NCI-H524 (cell line): ENCODE results near the gene PON3.
A peak's percentile ranks its signal among the peaks of the same experiment; 100 is the strongest.
"Not testable (repeated sequence)": the region's sequence is repeated elsewhere in the genome, so short reads cannot be mapped to it uniquely, and the experiment has no call there.

Experiments
- DNase-seq, 2 experiments: peaks; one replicate each; lab custom pipeline; 2025; lab: John Stamatoyannopoulos, UW

The PON3 gene

DNA sequence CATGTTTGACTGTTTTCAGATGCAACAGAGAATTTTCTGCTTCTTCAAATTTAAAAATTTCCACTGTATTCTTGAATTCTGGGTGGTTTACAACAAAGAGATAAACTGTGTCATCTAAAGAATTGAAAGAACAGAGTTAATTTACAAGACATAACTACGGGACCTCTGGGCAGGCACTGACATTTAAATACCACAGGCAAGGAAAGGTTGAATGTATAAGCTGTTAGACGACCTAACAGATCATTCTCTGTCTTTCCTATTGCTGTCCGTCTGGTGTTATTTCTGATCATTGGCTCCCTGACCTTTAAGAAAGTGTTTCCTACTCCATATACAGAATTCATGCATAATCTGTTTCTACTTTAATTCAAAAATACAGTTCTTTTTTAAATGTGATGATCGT, 15.5 kb upstream of the PON3 start:
- DNase-seq, result no peak

DNA sequence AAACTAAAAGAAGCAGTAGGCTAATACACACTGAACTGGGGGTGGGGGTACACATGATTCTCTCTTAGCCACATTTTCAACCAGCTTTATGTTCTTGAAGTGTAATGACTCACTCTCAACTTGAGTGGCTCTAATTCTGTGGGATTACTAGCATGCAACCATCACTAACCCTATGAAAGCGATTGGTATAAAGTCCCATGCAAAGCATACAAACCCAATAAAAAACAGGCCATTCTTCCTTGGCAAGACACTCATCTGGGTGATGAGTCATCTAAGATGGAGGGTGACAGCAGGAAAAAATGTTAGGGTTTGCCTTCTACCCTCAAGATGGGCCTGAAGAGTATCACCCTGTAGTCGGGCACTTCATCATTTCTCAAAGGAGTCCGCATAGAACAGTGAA, 14.9 kb upstream of the PON3 start:
- peak in 1 of 2 experiments; percentile 42 for DNase-seq

DNA sequence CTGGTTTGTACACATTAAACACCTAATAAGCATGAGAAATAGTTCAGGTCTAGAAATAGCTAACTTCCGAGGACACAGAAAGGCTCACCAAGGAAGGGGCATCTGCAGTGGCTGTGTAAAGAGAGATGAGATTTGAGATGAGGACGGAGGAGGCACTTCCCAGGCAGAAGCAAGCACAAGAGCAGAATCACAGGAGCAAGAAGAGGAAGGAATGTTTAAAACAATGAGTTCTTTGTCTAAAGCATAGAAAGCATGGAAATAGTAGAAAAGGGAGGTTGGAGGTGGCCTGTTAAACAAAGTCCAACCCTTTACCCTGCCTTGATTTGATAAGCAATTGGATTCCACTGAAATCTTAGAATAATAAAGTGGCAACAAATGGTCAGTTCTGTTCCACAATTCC, 11.6 kb upstream of the PON3 start:
- no peak for DNase-seq

DNA sequence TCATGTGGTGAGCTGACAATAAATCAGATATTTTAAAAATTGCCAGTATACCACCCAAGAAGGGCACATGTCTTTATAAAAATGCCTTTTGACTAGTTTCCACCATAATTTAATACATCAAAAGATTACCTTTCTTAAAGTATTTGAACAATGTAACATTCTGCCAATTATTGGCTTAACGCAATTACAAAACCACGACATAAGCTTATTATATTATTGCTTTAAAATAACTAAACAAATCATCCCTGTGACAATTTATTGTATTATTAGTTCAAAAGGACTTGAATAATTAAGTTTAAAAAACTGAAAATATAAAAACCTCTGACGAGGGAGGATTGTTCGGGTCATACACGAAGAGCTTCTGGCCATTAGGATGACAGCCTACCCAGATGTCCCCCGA, 9.6 kb upstream of the PON3 start:
- no peak for DNase-seq

DNA sequence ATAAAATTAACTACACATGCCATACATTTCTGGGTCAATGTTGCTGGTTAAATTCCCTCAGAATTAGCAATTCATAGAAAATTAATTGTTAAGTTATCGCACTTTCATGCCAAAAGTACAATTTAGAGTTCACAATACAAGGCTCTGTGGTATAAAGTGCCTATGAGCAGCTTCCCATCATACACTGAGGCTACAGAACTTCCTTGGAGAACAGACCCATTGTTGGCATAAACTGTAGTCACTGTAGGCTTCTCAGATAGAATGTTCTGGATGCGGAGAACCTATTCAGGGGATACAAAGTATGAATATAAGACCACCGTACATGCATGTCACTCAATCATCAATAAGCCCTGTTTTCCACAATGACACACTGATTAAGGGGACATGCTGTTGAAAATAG, 9.0 kb upstream of the PON3 start:
- no peak for DNase-seq

DNA sequence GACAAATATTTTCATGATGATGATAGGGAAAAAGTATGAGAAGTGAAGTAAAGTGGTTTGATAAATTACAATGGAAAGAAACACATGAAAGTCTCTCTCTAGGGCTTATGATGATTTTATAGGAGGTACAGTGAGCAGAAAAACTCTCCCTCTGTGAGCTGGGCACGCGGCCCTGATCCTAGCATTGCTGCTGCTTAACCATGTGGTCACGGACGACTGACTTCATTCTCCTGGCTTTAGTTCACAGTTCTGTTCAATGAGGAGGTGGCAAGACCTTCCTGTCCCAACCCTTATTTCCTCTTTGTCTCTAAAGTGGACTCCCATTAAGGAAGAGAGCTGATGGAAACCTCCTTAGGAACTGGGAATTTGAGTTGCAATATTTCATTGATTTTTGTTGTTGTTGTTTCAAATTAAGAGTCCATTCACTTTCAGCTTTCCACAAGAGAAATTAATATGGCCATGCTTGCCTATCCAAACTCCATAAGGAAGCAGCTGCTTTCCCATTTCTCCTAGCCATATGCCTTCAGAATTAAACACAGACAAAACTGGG, 8.2 kb upstream of the PON3 start:
- no peak for DNase-seq

DNA sequence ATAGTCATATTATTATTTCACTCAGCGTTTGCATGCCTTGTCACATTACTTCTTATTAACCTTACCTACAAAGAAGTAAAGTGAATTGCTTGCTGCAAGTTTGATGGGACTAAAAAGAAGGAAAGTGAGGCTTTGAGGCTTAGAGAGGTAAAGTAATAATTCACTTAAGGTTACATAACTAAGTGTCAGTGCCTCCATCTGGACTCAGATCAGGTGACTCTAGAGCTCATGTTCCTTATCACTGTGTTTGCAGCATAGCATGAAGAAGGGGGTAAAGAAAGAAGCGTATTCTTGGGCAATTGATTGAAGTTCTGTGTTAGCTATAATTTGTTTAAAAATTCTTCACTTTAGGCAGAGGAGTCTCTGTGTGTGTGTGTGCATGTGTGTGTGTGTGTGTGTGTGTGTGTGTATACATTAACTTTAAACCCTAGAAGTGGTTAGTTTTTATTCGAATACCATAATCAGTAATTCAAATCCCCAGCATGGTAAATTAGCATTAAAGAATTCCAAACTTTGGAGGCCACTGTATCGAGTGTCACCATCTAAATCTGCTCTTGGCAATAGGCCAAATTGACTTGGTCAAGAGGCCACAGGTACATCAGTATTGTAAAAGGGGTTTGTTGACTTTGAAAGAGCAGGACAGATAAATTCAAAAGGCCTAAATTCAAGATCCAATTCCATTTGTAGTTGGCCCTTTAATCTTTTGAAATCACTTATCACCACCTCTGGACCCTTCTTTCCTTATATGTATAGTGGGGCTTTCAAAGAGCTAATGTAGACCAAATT, 2.2 kb upstream of the PON3 start:
- DNase-seq, result peak; percentile 46 to 80

DNA sequence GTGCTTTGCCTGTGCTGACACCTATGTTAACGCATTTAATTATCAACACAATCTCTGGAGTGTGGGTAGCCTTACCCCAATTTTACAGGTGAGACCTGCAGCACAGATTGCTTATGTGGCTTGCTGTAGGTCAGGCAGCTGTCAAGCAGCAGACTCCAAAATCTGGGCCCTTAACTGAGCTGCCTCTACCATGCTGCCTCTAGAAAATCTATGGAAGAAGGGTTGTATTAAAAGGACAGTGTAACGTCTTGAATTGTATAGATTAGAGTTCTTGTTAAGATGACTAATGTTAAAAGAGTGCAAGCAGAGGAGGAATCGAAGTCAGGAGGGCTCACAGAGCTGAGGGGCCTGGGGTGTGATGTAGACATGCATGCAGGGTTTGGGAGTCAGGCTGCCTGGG, 1.2 kb upstream of the PON3 start:
- DNase-seq, result no peak

DNA sequence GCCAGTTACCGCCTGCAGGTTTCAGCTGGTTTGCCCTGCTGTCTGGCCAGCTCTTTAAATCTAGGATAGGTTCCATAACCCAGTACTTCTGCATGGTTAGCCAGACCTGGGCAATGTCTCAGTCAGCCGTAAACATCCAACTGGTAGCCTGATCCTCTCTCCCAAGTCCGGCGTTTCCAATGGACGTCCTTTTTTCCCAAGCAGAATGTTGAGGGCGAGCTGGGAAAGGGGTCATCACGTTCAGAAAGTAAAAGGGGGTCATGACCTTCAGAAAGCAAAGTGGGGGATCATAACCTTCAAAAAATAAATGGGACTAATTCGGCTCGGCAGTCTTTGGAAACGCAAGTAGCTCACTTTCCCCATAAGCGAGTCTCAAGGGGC, 430 bp downstream of the PON3 start:
- DNase-seq, result no peak

DNA sequence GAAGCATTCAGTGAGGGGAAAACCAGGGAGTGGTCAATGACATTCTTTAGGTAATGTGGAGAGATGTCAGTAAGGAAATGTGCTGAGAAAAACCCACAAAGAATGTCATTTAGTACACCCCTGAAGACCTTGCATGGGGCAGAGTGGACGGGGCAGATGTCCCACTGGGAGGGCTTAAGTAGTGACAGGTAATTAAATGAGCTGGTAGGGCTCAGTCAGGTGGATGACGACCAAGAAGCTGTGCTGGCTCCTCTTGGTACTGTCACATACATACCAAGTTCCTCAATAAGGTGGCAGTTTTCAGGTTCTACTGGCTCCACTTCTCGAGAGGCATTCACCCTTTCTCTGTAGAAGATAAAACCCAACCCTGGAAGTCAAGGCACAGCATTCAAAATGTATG, 1.8 kb downstream of the PON3 start:
- DNase-seq, result no peak

DNA sequence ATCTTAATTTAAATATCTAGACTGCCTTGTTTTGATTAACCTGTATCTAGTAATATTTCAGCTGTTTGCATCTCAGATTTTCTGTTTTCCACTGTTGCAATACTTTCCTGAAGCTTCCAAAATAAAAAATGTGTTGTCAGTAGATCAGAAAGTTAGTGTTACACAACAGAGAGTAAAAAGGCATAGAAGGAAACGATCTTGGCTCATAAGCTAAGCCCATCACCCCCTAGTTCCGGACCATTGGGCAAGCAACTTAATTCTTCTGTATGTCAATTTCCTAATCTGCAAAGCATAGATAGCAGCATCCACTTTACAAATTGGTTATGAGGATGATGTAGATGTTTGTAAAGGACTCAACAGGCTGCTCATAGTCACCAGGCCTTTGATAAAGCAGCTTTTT, 4.4 kb downstream of the PON3 start:
- no peak for DNase-seq

DNA sequence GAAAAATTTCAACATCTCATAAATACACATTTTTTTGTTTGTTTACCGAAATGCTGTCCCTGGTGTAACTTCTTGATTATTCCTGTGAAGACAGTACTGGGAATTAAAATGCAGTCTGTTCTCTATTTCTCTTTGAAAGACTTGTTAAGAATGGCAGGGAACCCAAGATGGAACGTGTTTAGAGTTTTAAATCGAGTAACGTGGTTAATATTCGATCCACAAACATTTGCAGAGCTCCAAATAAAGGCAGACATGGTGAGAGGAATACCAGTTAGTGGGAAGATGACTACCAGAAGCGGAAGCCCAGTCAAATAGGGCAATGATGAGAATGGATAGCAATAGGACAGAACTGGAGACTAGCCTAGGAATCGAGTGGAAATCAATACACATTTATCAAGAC, 6.7 kb downstream of the PON3 start:
- DNase-seq, result no peak

DNA sequence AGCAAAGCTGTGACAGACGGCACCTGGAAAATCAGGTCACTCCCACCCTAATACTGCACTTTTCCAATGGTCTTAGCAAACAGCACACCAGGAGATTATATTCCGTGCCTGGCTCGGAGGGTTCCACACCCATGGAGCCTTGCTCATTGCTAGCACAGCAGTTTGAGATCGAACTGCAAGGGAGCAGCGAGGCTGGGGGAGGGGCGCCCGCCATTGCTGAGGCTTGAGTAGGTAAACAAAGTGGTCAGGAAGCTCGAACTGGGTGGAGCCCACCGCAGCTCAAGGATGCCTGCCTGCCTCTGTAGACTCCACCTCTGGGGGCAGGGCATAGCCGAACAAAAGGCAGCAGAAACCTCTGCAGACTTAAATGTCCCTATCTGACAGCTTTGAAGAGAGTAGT, 16.7 kb downstream of the PON3 start:
- DNase-seq, result not testable (repeated sequence)

DNA sequence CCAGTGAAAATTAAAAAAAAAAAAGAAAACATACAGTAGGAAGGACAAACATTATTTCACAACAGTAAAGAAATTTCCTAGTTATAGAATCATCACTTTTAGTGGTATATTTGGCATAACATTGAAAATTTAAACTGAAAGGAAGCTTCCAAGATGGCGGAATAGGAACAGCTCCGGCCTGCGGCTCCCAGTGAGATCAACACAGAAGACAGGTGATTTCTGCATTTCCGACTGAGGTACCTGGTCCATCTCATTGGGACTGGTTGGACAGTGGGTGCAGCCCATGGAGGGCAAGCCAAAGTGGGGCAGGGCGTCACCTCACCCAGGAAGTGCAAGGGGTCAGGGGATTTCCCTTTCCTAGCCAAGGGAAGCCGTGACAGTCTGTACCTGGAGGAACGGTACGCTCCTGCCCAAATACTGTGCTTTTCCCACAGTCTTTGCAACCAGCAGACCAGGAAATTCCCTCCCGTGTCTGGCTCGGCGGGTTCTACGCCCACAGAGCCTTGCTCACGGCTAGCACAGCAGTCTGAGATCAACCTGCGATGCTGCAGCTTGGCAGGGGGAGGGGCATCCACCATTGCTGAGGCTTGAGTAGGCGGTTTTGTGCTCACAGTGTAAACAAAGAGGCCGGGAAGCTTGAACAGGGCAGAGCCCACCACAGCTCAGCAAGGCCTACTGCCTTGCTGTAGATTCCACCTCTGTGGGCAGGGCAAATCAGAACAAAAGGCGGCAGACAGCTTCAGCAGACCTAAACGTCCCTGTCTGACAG, 19.4 kb downstream of the PON3 start:
- no peak for DNase-seq

DNA sequence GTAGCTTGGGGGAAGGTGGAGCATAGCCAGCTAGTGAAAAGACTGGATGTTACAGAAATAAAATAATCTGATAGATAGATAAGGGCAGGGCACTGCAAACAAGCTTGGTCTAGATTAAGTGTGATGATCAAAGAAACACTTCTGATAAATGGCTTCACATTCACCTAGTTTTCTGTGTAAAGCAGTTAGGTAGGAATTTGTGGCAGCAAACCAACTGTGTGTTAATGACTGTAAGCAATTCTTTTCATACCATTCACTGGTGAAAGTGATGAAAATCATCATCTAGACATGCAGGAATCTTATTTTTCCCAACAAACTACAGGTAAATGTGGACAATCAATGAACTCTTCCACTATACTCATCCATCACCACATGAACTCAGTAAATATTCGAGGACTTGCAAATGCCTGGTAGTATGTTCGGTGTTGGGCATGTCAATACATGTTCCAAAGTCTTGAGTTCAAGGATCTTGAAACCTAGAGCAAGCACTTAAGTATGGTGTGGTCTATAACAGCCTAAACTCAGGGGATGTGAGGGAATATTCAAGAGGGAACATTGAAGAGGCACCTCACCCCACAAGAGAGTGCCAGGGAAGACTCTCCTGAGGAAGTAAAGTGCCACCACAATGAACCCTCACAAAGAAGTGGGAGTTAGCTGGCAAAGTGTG, 20.5 kb downstream of the PON3 start:
- no peak for DNase-seq

DNA sequence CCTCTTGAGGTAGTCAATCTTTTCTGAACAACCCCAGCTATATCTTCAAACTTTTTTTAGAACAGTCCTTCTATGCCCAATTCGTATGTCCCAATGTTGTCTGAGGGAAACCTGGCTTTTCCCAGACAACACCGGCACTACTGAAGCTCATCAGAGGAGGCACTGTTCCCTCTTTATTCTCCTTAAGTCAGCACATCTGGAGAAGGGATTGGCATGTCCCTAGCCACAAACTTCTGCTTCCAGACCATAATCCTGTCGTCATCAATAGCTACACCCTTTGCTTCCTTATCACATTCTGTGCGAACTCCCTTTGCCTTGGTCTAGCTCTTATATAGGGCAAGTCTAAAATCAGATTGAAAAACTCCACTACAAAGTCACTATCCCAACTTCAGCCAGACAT, 22.9 kb downstream of the PON3 start:
- no peak for DNase-seq

DNA sequence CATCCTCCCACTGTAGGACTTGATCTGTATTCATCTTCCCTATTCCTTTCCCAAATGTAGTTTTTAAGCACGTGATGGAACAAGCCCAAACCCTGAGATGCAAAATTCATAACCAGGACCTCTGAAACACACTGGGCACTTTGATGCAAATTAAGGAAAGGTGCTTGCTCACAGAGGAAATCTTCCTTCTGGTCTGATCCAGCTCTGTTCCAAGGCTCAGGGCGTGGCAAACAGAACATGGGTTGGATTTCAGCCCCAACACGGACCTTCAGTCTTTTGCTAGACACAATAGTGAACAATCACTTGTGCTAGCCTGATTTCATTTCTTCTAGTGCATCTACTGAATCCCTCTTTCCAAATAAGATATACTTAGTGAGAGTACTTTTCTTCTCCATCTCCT, 27.9 kb downstream of the PON3 start:
- DNase-seq, result no peak

DNA sequence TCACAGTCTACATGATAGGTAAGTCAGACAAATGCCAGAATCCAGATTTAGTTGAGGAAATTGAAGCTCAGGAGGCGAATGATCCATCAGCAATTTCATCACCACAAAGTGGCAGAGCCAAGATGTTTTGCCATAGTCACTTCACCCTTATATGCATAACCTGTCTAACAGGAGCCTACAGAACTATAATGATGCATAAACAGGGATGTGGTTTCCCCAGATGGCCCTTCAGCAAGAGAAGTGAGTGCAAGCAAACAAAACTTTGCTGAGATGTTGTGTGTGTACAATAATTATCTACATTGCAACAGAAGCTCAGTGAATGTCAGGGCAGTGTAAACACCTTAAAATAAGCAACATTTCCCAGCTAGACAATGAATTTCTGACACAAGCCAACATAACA, 28.6 kb downstream of the PON3 start:
- no peak for DNase-seq

DNA sequence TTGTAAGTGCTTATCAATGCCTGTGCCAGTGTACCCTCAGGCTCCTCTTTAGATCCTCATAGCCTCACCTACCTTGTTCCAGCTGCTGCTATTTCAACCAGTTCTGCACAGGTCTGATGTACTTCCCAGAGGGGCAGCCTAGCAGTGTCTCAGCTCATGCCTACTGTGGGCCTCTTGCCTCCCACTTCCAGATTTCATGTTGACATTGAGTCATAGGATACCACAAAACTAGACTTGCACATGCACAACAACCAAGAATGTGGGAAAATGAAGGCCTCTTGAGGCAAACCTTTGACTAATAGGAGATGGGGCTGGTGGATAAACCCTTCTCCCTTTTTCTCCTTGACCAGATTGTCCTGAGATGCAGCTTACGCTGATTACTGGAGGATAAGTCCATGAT, 31.0 kb downstream of the PON3 start:
- DNase-seq, result no peak

DNA sequence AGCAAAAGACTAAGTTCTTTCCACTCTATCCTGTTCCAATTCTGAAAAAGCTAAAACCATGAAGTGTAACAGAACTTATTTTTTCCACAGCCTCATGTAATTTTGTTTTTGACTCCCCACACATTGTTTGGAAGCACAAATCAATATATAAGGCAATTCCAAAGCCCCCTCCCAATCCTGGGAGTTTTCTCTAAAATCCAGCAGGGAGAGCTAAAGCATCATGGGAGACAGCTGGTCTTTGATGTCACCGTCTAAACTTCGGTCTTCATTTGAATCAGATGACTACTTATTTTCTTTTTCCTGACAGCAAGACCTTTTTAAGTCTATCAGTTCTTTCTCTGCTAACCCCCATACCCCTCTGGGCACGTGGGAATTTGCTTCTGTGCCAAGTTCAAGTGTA, 38.6 kb downstream of the PON3 start:
- DNase-seq, result peak in 1 of 2 experiments; percentile 25

DNA sequence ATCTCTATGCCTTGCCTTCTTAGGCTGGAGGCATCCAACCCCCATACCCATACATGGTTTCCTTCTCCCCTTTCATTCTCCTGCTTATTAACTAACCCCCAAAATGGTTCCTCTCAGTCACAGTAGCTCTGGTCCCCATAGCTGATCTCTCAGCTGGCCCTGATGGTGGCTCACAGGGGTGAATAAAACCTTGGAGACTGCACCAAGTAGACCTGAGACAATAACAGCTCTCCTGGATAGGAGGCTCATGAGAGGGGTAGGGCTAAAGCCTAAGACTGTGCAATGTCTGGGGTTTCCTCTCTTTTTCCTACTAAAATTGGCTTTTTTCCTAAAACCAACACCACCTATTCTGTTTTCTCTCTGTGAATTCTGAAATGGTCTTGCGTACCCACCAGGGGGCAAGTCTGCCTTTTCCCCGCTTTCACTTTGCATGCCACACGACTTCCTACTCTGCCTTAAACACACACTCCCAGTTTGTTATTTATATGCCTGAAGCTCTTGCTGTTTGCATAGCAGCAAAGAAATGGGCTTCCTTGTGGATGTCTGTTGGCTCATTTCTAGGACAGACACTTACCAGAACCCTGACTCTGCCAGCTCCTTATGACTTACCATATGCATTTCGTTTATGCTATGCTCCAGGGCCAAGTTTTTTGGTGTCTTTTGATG, 53.4 kb downstream of the PON3 start:
- DNase-seq, result no peak

DNA sequence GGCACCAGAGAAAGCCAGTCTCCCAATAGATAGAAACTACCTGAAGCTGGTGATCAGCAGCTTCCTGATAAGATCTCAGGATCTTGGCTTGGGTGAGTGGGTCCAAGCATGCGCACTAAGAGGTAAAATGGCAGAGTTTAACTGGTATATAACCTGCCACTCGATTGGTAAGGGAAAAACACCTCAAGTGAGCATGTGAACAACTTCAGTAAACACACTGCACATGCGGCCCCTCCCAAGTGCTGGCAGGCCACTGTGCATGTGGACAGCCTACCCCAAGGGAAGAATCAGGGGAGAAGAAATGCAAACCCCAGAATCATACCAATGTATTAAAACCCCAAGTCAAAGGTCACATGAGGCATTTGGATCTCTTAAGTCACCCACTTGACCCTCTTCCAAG, 54.1 kb downstream of the PON3 start:
- no peak for DNase-seq
